Stomach (tissue), 9 donors: ENCODE results near the gene RASGRP1. TPM values are rescaled to one million over a fixed set of nuclear protein-coding genes. Genes with fewer than 3 reads are reported as not detected.
A peak's percentile ranks its signal among the peaks of the same experiment; 100 is the strongest.

Experiments
- DNase-seq, 2 donors: peaks; one replicate each; pipeline versions ENCODE4 v3.0.0 to v3.0.0-alpha.2; 2013 to 2019
- H3K27ac ChIP-seq, 5 donors: fragments of 200-600 bp in 4 of 5; sonication (generic) in 4 of 5; one replicate each; pipeline ENCODE4 v1.5.1; 2013 to 2019; ENCODE audit warnings: mild to moderate bottlenecking in 1 of 5, moderate library complexity in 1 of 5
- H3K27me3 ChIP-seq, 3 donors: fragments of 200-600 bp; sonication (generic); one replicate each; pipeline ENCODE4 v1.5.1; 2017 to 2019; ENCODE audit warnings: mixed run types in 1 of 3
- H3K36me3 ChIP-seq, 4 donors: fragments of 200-600 bp; sonication (generic); 1 replicate in 3 of 4; 2 replicates in 1 of 4; pipeline ENCODE4 v1.5.1; 2016 to 2019
- H3K4me1 ChIP-seq, 4 donors: fragments of 200-600 bp; sonication (generic); one replicate each; pipeline ENCODE4 v1.5.1; 2016 to 2019
- H3K4me3 ChIP-seq, 4 donors: fragments of 200-600 bp; sonication (generic) in 3 of 4; one replicate each; pipeline ENCODE4 v1.5.1; 2016 to 2019; ENCODE audit warnings: mild to moderate bottlenecking in 1 of 4
- H3K9me3 ChIP-seq, 4 donors: fragments of 200-600 bp; sonication (generic); one replicate each; pipeline ENCODE4 v1.5.1; 2016 to 2019
- CTCF ChIP-seq, 7 experiments: fragments of 450-650 bp in 4 of 7; fragments of 200-600 bp in 3 of 7; sonication (generic) in 3 of 7; IDR thresholded peaks; one replicate each; pipeline ENCODE4 v1.5.1; 2016 to 2019; ENCODE audit warnings: antibody characterized with exemption in 7 of 7, control low read depth in 2 of 7, mild to moderate bottlenecking in 1 of 7
- EP300 ChIP-seq: sonication (generic); formaldehyde crosslinking; IDR thresholded peaks from one replicate; pipeline ENCODE4 v1.6.1; 2017; ENCODE audit warnings: antibody characterized with exemption
- POLR2A ChIP-seq, 4 donors: fragments of 450-650 bp; IDR thresholded peaks; one replicate each; pipeline ENCODE4 v1.6.1; 2016; ENCODE audit warnings: antibody characterized with exemption in 4 of 4, control low read depth in 2 of 4, mild to moderate bottlenecking in 1 of 4, moderate library complexity in 1 of 4
- POLR2AphosphoS5 ChIP-seq, 3 donors: sonication (generic); formaldehyde crosslinking; IDR thresholded peaks; one replicate each; pipeline ENCODE4 v1.6.1; 2016; ENCODE audit warnings: antibody characterized with exemption in 3 of 3
- whole genome bisulfite sequencing, 5 donors: extraction: QIAGEN DNeasy Blood & Tissue Kit in 3 of 5; methylation state at CpG; one replicate each; pipeline versions ENCODE4 v1.1.5 to v1.1.7; 2013 to 2018; 5-methylcytosine and 5-hydroxymethylcytosine counted together
- intact Hi-C: fragments of 100-400 bp; cut with DNase I; formaldehyde crosslinking; loops from one replicate; pipeline ENCODE4 v1.15.1; 2023; ENCODE audit warnings: low total_unique reads
- polyA plus RNA-seq, 3 donors: library from polyadenylated mRNA; stranded (reverse); fragments of 200-250 nt; gene quantifications; one replicate each; pipeline ENCODE4 v1.2.3, GENCODE V29; 2013
- total RNA-seq, 5 donors: library from RNA; depleted of rRNA; stranded (reverse); fragments of >200 nt; gene quantifications; one replicate each; pipeline versions ENCODE4 v1.1.0 to v1.2.3, GENCODE V29; 2014 to 2016
- donor health status: healthy with polysubstance abuse.
- donor health status: Bipolar disorder and iron deficiency.
- donor health status: healthy.

RASGRP1 gene
- total and polyA plus RNA-seq, 8 donors, result 0.29 to 12.3 (median 2.8) TPM

GRCh38 chr15:38453971-38454695, 110.5 kb downstream of the RASGRP1 start, which contains the start of gene FAM98B:
Gene FAM98B, plus strand, starts transcription at chr15:38454127. Its CDS starts 35 bp downstream, at chr15:38454162.
- H3K4me3 ChIP-seq, result peak within 1 kb of the TSS; percentile 60 to 91 (median 86)
- WGBS, 5 donors, result 0 to 1% (median 0%) methylated on average over 49 of the region's 49 CpGs
- H3K36me3 ChIP-seq, result no peaks in the 10 kb centered on the region
- peak; percentile 92 to 96 for DNase-seq
- H3K9me3 ChIP-seq, result no peaks in the 10 kb centered on the region
- H3K27ac ChIP-seq, result peak within 1 kb of the TSS; percentile 91 to 97 (median 93)
- intact Hi-C loops, result no loop called here
- TF ChIP-seq CTCF (IDR thresholded peaks at IDR 0.05) (peak in 1 of 7 experiments; percentile 23), POLR2AphosphoS5 (IDR thresholded peaks at IDR 0.05) (peak; percentile 52 to 80 (median 79)), POLR2A (IDR thresholded peaks at IDR 0.05) (no peak)
- no peaks in the 10 kb centered on the region for H3K27me3 ChIP-seq
- H3K4me1 ChIP-seq, result peaks cover 7 to 30% (median 15%) of the 10 kb centered on the region in 4 donors

GRCh38 chr15:38441130-38441519, 123.5 kb downstream of the RASGRP1 start:
- WGBS, 5 donors, result 82 to 94% (median 93%) methylated on average over 2 to 3 of the region's 3 CpGs
- DNase-seq, result no peak
- intact Hi-C loops, result loop anchor here (10.0 kb wide), 1 partner anchor 254 kb away; no protein-coding TSS in a partner anchor
- H3K27ac ChIP-seq, result no peak overlapping the region
- H3K27me3 ChIP-seq, result peaks cover 0 to 4% (median 0%) of the 10 kb centered on the region in 3 donors
- H3K4me1 ChIP-seq, result peaks cover 0 to 9% (median 7%) of the 10 kb centered on the region in 4 donors
- H3K9me3 ChIP-seq, result peaks cover 0 to 7% (median 0%) of the 10 kb centered on the region in 4 donors
- TF ChIP-seq POLR2AphosphoS5 (IDR thresholded peaks at IDR 0.05) (no peak), CTCF (IDR thresholded peaks at IDR 0.05) (no peak), POLR2A (IDR thresholded peaks at IDR 0.05) (no peak), EP300 (no peak)
- no peaks in the 10 kb centered on the region for H3K36me3 ChIP-seq
- no peak overlapping the region for H3K4me3 ChIP-seq

- TF ChIP-seq POLR2AphosphoS5 (IDR thresholded peaks at IDR 0.05) (peak in 1 of 3 donors; percentile 12), POLR2A (IDR thresholded peaks at IDR 0.05) (no peak), CTCF (IDR thresholded peaks at IDR 0.05) (peak in 5 of 7 experiments; percentile 83 to 96 (median 89)), EP300 (no peak)
- intact Hi-C loops, result loop anchor here (10.0 kb wide), 1 partner anchor 254 kb away; no protein-coding TSS in a partner anchor
- peaks cover 0 to 4% (median 0%) of the 10 kb centered on the region in 3 donors for H3K27me3 ChIP-seq
- H3K36me3 ChIP-seq, result no peaks in the 10 kb centered on the region
- DNase-seq, result peak; percentile 49 to 88
- H3K4me3 ChIP-seq, result no peak overlapping the region
- WGBS, 5 donors, result 14 to 28% (median 22%) methylated on average over 9 of the region's 9 CpGs
- H3K9me3 ChIP-seq, result peaks cover 0 to 7% (median 0%) of the 10 kb centered on the region in 4 donors
- peaks cover 0 to 9% (median 7%) of the 10 kb centered on the region in 4 donors for H3K4me1 ChIP-seq
- H3K27ac ChIP-seq, result no peak overlapping the region
Measured at GRCh38 chr15:38440353-38441129, 124.1 kb downstream of the RASGRP1 start.

Other genes with a start within 250 kb of the RASGRP1 start
- gene FAM98B, start 110.7 kb downstream of the RASGRP1 start, total RNA-seq, result 10 to 100 TPM in 2 of 5 donors, 1 to 10 TPM in 3; 1.7 to 61.3 (median 8.5) TPM
- gene FAM98B, start 110.7 kb downstream of the RASGRP1 start, polyA plus RNA-seq, result 10 to 100 TPM in 1 of 3 donors, 1 to 10 TPM in 2; 6.3 to 11.5 (median 8.8) TPM